SH-SY5Y (cell line): ENCODE measurements around the gene S100A6.

Experiments used
- GATA2 ChIP-seq: IDR thresholded peaks from 2 replicates; pipeline ENCODE4 v1.6.1; 2011; ENCODE audit warnings: mild to moderate bottlenecking, low read depth, low read length
- GATA3 ChIP-seq: IDR thresholded peaks from 2 replicates; pipeline ENCODE4 v1.6.1; 2011; ENCODE audit warnings: low read depth, mild to moderate bottlenecking, low read length, moderate library complexity

DNA sequence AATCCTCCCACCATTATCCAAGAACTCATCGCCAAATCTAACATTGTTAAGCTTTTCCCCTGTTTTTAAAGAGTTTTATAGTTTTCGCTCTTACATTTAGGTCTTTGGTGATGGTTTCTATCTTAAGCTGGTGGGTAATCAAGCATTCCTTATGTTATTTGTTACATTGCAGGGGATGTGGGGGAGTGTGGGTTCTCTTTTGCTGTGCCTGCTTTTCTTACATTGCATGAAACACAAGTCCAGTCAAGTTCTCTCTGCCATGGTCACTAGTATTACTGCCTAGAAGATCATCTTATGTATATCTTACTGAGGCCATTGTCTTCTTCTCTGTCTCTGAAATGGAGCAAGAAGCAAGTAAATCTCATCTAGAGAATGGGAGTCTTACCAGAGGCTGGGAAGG is 48.1 kb downstream of the S100A6 start:
- TF ChIP-seq GATA2 (no peak), GATA3 (no peak)
